SKM-1 treated with dmso at 0.1 percent for 144 hours (cell line): Measurements from ENCODE around the gene AADACL3.

Experiments used
- DNase-seq: peaks from one replicate; lab custom pipeline; 2025; ENCODE audit not compliant: unreplicated experiment; lab: John Stamatoyannopoulos, UW

The AADACL3 gene

GRCh38 chr1:12764016-12764415 is 48.1 kb downstream of the AADACL3 start:
- DNase-seq, result no peak

- no peak for DNase-seq
Observed at GRCh38 chr1:12769031-12769430, 53.1 kb downstream of the AADACL3 start.

GRCh38 chr1:12769976-12770505 is 54.1 kb downstream of the AADACL3 start:
- DNase-seq, result no peak

GRCh38 chr1:12770620-12771019 is 54.7 kb downstream of the AADACL3 start:
- DNase-seq, result no peak

GRCh38 chr1:12771186-12771585 is 55.3 kb downstream of the AADACL3 start:
- DNase-seq, result no peak

- DNase-seq, result no peak
Observed at GRCh38 chr1:12772520-12772919, 56.6 kb downstream of the AADACL3 start.

- no peak for DNase-seq
Observed at GRCh38 chr1:12773438-12773837, 57.5 kb downstream of the AADACL3 start, which contains the start of gene PRAMEF12. Gene PRAMEF12, plus strand, starts transcription at chr1:12773738. Its CDS starts 1,130 bp downstream, at chr1:12774868.

GRCh38 chr1:12774801-12775345 is 59.0 kb downstream of the AADACL3 start:
- no peak for DNase-seq

- no peak for DNase-seq
Observed at GRCh38 chr1:12775443-12775842, 59.5 kb downstream of the AADACL3 start.

- no peak for DNase-seq
Observed at GRCh38 chr1:12776801-12777557, 61.1 kb downstream of the AADACL3 start.
